ENCODE measurements around the gene FRK.
A peak's percentile ranks its signal among the peaks of the same experiment; 100 is the strongest.

Gene FRK

GRCh38 chr6:116036885-116037284 lies 23.8 kb downstream of the FRK start:
- DNase-seq (ENCODE audit: insufficient read length, low spot score) (no peak), FAIRE-seq (no peak)

- no peak for FAIRE-seq
- DNase-seq (ENCODE audit: insufficient read length, low spot score): no peak
Observed at GRCh38 chr6:116036075-116036773, 24.5 kb downstream of the FRK start.

GRCh38 chr6:116035616-116036015 lies 25.1 kb downstream of the FRK start:
- no peak for FAIRE-seq
- no peak for DNase-seq (ENCODE audit: insufficient read length, low spot score)

- DNase-seq (ENCODE audit: insufficient read length, low spot score) (no peak), FAIRE-seq (no peak)
Observed at GRCh38 chr6:116034327-116034726, 26.4 kb downstream of the FRK start.

GRCh38 chr6:116033687-116034303 lies 26.9 kb downstream of the FRK start:
- DNase-seq (ENCODE audit: insufficient read length, low spot score) (no peak), FAIRE-seq (no peak)

GRCh38 chr6:116030770-116031169 lies 29.9 kb downstream of the FRK start:
- no peak for FAIRE-seq
- DNase-seq (ENCODE audit: insufficient read length, low spot score): no peak

- FAIRE-seq (peak; percentile 56), DNase-seq (ENCODE audit: insufficient read length, low spot score) (no peak)
Observed at GRCh38 chr6:116029535-116029934, 31.2 kb downstream of the FRK start.

GRCh38 chr6:116028233-116028632 lies 32.5 kb downstream of the FRK start:
- no peak for DNase-seq (ENCODE audit: insufficient read length, low spot score)
- FAIRE-seq: peak; percentile 8

GRCh38 chr6:116027801-116028200 lies 32.9 kb downstream of the FRK start:
- DNase-seq (ENCODE audit: insufficient read length, low spot score): no peak
- peak; percentile 66 for FAIRE-seq

GRCh38 chr6:116025405-116025804 lies 35.3 kb downstream of the FRK start:
- FAIRE-seq: no peak

GRCh38 chr6:116022841-116023445 lies 37.7 kb downstream of the FRK start:
- DNase-seq (ENCODE audit: insufficient read length, low spot score): no peak
- peak; percentile 18 for FAIRE-seq

More at GRCh38 chr6:116025405-116025804, 35.3 kb downstream of the FRK start:
- no peak for DNase-seq (ENCODE audit: insufficient read length, low spot score)

- DNase-seq (ENCODE audit: insufficient read length, low spot score) (no peak), FAIRE-seq (peak; percentile 89)
Observed at GRCh38 chr6:116020738-116021137, 40.0 kb downstream of the FRK start.

GRCh38 chr6:116019428-116019827 lies 41.3 kb downstream of the FRK start:
- FAIRE-seq (peak; percentile 97), DNase-seq (ENCODE audit: insufficient read length, low spot score) (no peak)

- DNase-seq (ENCODE audit: insufficient read length, low spot score) (no peak), FAIRE-seq (no peak)
Observed at GRCh38 chr6:116018976-116019375, 41.7 kb downstream of the FRK start.

- DNase-seq (ENCODE audit: insufficient read length, low spot score) (no peak), FAIRE-seq (peak; percentile 84)
Observed at GRCh38 chr6:116017546-116018295, 43.0 kb downstream of the FRK start.

- DNase-seq (ENCODE audit: insufficient read length, low spot score) (no peak), FAIRE-seq (peak; percentile 95)
Observed at GRCh38 chr6:116016846-116017545, 43.7 kb downstream of the FRK start.

GRCh38 chr6:116015983-116016382 lies 44.7 kb downstream of the FRK start:
- FAIRE-seq (peak; percentile 66), DNase-seq (ENCODE audit: insufficient read length, low spot score) (no peak)

- DNase-seq (ENCODE audit: insufficient read length, low spot score) (no peak), FAIRE-seq (peak; percentile 33)
Observed at GRCh38 chr6:116015561-116015960, 45.1 kb downstream of the FRK start.

GRCh38 chr6:116012951-116013350 lies 47.7 kb downstream of the FRK start:
- FAIRE-seq (no peak), DNase-seq (ENCODE audit: insufficient read length, low spot score) (no peak)

- FAIRE-seq: peak; percentile 85
Observed at GRCh38 chr6:116012471-116012949, 48.2 kb downstream of the FRK start.

GRCh38 chr6:116011520-116011919 lies 49.2 kb downstream of the FRK start:
- FAIRE-seq (no peak), DNase-seq (ENCODE audit: insufficient read length, low spot score) (no peak)

More at GRCh38 chr6:116012471-116012949, 48.2 kb downstream of the FRK start:
- no peak for DNase-seq (ENCODE audit: insufficient read length, low spot score)

Measured in GM19239 (cell line).